ENCODE results near the gene SCGB3A1. TPM values are rescaled to one million over a fixed set of nuclear protein-coding genes. Genes with fewer than 3 reads are reported as not detected.

The SCGB3A1 gene
- total and polyA plus RNA-seq, 12 donors = 1.2 to 10.4 (median 1.6) TPM; not detected in 4

GRCh38 chr5:180596668-180597231 lies 5.5 kb upstream of the SCGB3A1 start:
- intact Hi-C loops (cut with DNase I) = loop anchor here in 1 of 2 donors (10.0 kb wide), 1 partner anchor 112 kb away; no protein-coding TSS in a partner anchor
- Histone ChIP-seq H3K9me3 (replicated peaks in 1 of 3) (no peaks in the 10 kb centered on the region), H3K36me3 (replicated peaks in 1 of 2) (no peaks in the 10 kb centered on the region), H3K27ac (no peak overlapping the region), H3K27me3 (peaks cover 18% of the 10 kb centered on the region), H3K4me1 (replicated peaks in 1 of 2) (no peaks in the 10 kb centered on the region), H3K4me3 (no peak overlapping the region)
- peak in 2 of 7 donors; percentile 5 to 36 for DNase-seq
- WGBS, 4 donors = 70 to 80% (median 75%) methylated on average over 19 to 24 of the region's 24 CpGs
- TF ChIP-seq POLR2A (IDR thresholded peaks at IDR 0.05) = no peak
- no peak for TF ChIP-seq CTCF (IDR thresholded peaks at IDR 0.05)

GRCh38 chr5:180596115-180596667 lies 4.9 kb upstream of the SCGB3A1 start:
- Histone ChIP-seq H3K36me3 (replicated peaks in 1 of 2) (no peaks in the 10 kb centered on the region), H3K4me3 (no peak overlapping the region), H3K27ac (no peak overlapping the region), H3K9me3 (replicated peaks in 1 of 3) (no peaks in the 10 kb centered on the region), H3K4me1 (replicated peaks in 1 of 2) (peaks cover 0 to 5% of the 10 kb centered on the region in 2 donors), H3K27me3 (peaks cover 22% of the 10 kb centered on the region)
- WGBS, 4 donors = 85 to 94% (median 90%) methylated on average over 11 to 12 of the region's 12 CpGs
- DNase-seq = peak in 1 of 7 donors; percentile 9
- TF ChIP-seq POLR2A (IDR thresholded peaks at IDR 0.05) (no peak), CTCF (IDR thresholded peaks at IDR 0.05) (no peak)
- intact Hi-C loops (cut with DNase I) = loop anchor here in 1 of 2 donors (10.0 kb wide), 1 partner anchor 111 kb away; no protein-coding TSS in a partner anchor

- DNase-seq = no peak
- Histone ChIP-seq H3K36me3 (replicated peaks in 1 of 2) (no peaks in the 10 kb centered on the region), H3K4me1 (replicated peaks in 1 of 2) (peaks cover 0 to 11% of the 10 kb centered on the region in 2 donors), H3K27ac (no peak overlapping the region), H3K27me3 (peaks cover 28% of the 10 kb centered on the region), H3K9me3 (replicated peaks in 1 of 3) (no peaks in the 10 kb centered on the region), H3K4me3 (no peak overlapping the region)
- no peak for TF ChIP-seq CTCF (IDR thresholded peaks at IDR 0.05)
- TF ChIP-seq POLR2A (IDR thresholded peaks at IDR 0.05) = no peak
- 84 to 92% (median 88%) methylated on average over 16 to 25 of the region's 25 CpGs for WGBS, 4 donors
- intact Hi-C loops (cut with DNase I) = loop anchor here in 1 of 2 donors (10.0 kb wide), 1 partner anchor 111 kb away; no protein-coding TSS in a partner anchor
These were observed 4.2 kb upstream of the SCGB3A1 start for GRCh38 chr5:180595381-180596114.

GRCh38 chr5:180595046-180595379 lies 3.7 kb upstream of the SCGB3A1 start:
- Histone ChIP-seq H3K36me3 (replicated peaks in 1 of 2) (no peaks in the 10 kb centered on the region), H3K9me3 (replicated peaks in 1 of 3) (no peaks in the 10 kb centered on the region), H3K4me1 (replicated peaks in 1 of 2) (peaks cover 0 to 16% of the 10 kb centered on the region in 2 donors), H3K27ac (no peak overlapping the region), H3K27me3 (peaks cover 33% of the 10 kb centered on the region), H3K4me3 (no peak overlapping the region)
- TF ChIP-seq POLR2A (IDR thresholded peaks at IDR 0.05) (no peak), CTCF (IDR thresholded peaks at IDR 0.05) (no peak)
- intact Hi-C loops (cut with DNase I) = loop anchor here in 1 of 2 donors (10.0 kb wide), 1 partner anchor 110 kb away; no protein-coding TSS in a partner anchor
- no peak for DNase-seq
- WGBS, 4 donors = 46 to 91% (median 75%) methylated on average over 2 of the region's 2 CpGs
